K562 (cell line): ENCODE data around the gene CRADD.
A peak's percentile ranks its signal among the peaks of the same experiment; 100 is the strongest.

Experiments used
- FOS ChIP-seq: IDR thresholded peaks from 3 replicates; pipeline ENCODE4 v1.6.1; 2011; ENCODE audit not compliant: insufficient read length; ENCODE audit errors: extremely low read depth
- HNRNPL ChIP-seq: fragments of 200-400 bp; formaldehyde crosslinking; IDR thresholded peaks from 2 replicates; pipeline ENCODE4 v1.6.1; 2017; ENCODE audit warnings: low read depth, mild to moderate bottlenecking, low read length
- KLF16 ChIP-seq: IDR thresholded peaks from 2 replicates; pipeline ENCODE4 v1.6.1; 2016; ENCODE audit warnings: antibody characterized with exemption
- NFE2L1 ChIP-seq: fragments of 450-650 bp; IDR thresholded peaks from 2 replicates; pipeline ENCODE4 v1.6.1; 2016; ENCODE audit warnings: missing genetic modification characterization, low read depth, mild to moderate bottlenecking, missing compliant biosample characterization, moderate library complexity, borderline replicate concordance
- NR3C1 ChIP-seq: sonication (generic); formaldehyde crosslinking; IDR thresholded peaks from 2 replicates; pipeline ENCODE4 v1.8.1; 2022; ENCODE audit warnings: missing genetic modification reagents
- NUFIP1 ChIP-seq: fragments of 450-650 bp; IDR thresholded peaks from 2 replicates; pipeline ENCODE4 v1.6.1; 2018; ENCODE audit not compliant: partially characterized antibody
- ZNF512 ChIP-seq: IDR thresholded peaks from 2 replicates; pipeline ENCODE4 v1.6.1; 2016; ENCODE audit warnings: missing genetic modification characterization, missing compliant biosample characterization
- ZNF583 ChIP-seq: fragments of 250-450 bp; sonication (Bioruptor Pico); IDR thresholded peaks from 2 replicates; pipeline ENCODE4 v1.4.0; 2020
- TF ChIP-seq, protein P1 (sequence below): fragments of 450-650 bp; IDR thresholded peaks from 2 replicates; pipeline ENCODE4 v1.6.1; 2016; ENCODE audit warnings: low read depth
- TF ChIP-seq, protein P2 (sequence below), 3 experiments: IDR thresholded peaks in 2 of 3; conservative IDR thresholded peaks in 1 of 3; 2 replicates each; pipeline ENCODE4 v1.5.1; 2011 to 2012; ENCODE audit warnings: low read length in 3 of 3, mild to moderate bottlenecking in 3 of 3, control low read depth in 2 of 3, improper control_type of control experiment in 1 of 3, inconsistent platforms in 1 of 3, low read depth in 1 of 3, mixed read lengths in 1 of 3, moderate library complexity in 1 of 3; ENCODE audit not compliant: insufficient read depth in 2 of 3

- TF ChIP-seq KLF16 (no peak), NR3C1 (no peak), FOS (no peak), ZNF512 (tag) (no peak), HNRNPL (no peak), NFE2L1 (no peak), ZNF583 (peak; percentile 60; the same call in 1 of the 2 replicates), NUFIP1 (no peak)
- TF ChIP-seq, protein P1, sequence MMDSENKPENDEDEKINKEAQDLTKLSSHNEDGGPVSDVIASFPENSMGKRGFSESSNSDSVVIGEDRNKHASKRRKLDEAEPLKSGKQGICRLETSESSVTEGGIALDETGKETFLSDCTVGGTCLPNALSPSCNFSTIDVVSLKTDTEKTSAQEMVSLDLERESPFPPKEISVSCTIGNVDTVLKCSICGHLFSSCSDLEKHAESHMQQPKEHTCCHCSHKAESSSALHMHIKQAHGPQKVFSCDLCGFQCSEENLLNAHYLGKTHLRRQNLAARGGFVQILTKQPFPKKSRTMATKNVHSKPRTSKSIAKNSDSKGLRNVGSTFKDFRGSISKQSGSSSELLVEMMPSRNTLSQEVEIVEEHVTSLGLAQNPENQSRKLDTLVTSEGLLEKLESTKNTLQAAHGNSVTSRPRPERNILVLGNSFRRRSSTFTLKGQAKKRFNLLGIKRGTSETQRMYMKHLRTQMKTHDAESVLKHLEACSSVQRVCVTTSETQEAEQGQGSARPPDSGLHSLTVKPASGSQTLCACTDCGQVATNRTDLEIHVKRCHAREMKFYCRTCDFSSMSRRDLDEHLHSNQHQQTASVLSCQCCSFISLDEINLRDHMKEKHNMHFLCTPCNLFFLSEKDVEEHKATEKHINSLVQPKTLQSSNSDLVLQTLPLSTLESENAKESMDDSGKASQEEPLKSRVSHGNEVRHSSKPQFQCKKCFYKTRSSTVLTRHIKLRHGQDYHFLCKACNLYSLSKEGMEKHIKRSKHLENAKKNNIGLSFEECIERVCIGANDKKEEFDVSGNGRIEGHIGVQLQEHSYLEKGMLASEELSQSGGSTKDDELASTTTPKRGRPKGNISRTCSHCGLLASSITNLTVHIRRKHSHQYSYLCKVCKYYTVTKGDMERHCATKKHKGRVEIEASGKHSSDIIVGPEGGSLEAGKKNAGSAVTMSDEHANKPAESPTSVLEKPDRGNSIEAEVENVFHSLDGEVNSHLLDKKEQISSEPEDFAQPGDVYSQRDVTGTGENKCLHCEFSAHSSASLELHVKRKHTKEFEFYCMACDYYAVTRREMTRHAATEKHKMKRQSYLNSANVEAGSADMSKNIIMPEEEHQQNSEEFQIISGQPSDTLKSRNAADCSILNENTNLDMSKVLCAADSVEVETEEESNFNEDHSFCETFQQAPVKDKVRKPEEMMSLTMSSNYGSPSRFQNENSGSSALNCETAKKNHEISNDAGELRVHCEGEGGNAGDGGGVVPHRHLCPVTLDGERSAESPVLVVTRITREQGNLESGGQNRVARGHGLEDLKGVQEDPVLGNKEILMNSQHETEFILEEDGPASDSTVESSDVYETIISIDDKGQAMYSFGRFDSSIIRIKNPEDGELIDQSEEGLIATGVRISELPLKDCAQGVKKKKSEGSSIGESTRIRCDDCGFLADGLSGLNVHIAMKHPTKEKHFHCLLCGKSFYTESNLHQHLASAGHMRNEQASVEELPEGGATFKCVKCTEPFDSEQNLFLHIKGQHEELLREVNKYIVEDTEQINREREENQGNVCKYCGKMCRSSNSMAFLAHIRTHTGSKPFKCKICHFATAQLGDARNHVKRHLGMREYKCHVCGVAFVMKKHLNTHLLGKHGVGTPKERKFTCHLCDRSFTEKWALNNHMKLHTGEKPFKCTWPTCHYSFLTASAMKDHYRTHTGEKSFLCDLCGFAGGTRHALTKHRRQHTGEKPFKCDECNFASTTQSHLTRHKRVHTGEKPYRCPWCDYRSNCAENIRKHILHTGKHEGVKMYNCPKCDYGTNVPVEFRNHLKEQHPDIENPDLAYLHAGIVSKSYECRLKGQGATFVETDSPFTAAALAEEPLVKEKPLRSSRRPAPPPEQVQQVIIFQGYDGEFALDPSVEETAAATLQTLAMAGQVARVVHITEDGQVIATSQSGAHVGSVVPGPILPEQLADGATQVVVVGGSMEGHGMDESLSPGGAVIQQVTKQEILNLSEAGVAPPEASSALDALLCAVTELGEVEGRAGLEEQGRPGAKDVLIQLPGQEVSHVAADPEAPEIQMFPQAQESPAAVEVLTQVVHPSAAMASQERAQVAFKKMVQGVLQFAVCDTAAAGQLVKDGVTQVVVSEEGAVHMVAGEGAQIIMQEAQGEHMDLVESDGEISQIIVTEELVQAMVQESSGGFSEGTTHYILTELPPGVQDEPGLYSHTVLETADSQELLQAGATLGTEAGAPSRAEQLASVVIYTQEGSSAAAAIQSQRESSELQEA, result no peak
- TF ChIP-seq, protein P2, sequence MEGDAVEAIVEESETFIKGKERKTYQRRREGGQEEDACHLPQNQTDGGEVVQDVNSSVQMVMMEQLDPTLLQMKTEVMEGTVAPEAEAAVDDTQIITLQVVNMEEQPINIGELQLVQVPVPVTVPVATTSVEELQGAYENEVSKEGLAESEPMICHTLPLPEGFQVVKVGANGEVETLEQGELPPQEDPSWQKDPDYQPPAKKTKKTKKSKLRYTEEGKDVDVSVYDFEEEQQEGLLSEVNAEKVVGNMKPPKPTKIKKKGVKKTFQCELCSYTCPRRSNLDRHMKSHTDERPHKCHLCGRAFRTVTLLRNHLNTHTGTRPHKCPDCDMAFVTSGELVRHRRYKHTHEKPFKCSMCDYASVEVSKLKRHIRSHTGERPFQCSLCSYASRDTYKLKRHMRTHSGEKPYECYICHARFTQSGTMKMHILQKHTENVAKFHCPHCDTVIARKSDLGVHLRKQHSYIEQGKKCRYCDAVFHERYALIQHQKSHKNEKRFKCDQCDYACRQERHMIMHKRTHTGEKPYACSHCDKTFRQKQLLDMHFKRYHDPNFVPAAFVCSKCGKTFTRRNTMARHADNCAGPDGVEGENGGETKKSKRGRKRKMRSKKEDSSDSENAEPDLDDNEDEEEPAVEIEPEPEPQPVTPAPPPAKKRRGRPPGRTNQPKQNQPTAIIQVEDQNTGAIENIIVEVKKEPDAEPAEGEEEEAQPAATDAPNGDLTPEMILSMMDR (IDR thresholded peaks at IDR 0.05 in 2 of 3, conservative IDR thresholded peaks at IDR 0.05 in 1 of 3; ENCODE audit: insufficient read depth in 2 of 3, low read depth in 1 of 3, low read length in 3 of 3), result no peak
These were observed 209.6 kb downstream of the CRADD start for GRCh38 chr12:93886533-93887511.
